EH (cell line): Measurements from ENCODE around the gene DLG2.

Experiments used
- DNase-seq: peaks from one replicate; pipeline ENCODE4 v3.0.0-alpha.2; 2015; ENCODE audit warnings: low read depth

The DLG2 gene

GRCh38 chr11:84660257-84660977, 966.7 kb downstream of the DLG2 start:
- DNase-seq = no peak

- no peak for DNase-seq
These were observed 971.4 kb downstream of the DLG2 start for GRCh38 chr11:84655712-84656111.

GRCh38 chr11:84648471-84648870, 978.7 kb downstream of the DLG2 start:
- DNase-seq = no peak

GRCh38 chr11:84645988-84646694, 981.0 kb downstream of the DLG2 start:
- no peak for DNase-seq

GRCh38 chr11:84642500-84642899, 984.6 kb downstream of the DLG2 start:
- no peak for DNase-seq

GRCh38 chr11:84634309-84634708, 992.8 kb downstream of the DLG2 start:
- DNase-seq = no peak

- no peak for DNase-seq
These were observed 998.1 kb downstream of the DLG2 start for GRCh38 chr11:84628871-84629620.

GRCh38 chr11:84626256-84626655, 1000.9 kb downstream of the DLG2 start:
- no peak for DNase-seq

GRCh38 chr11:84612645-84613044, 1014.5 kb downstream of the DLG2 start:
- DNase-seq = no peak

GRCh38 chr11:84608837-84609196, 1018.3 kb downstream of the DLG2 start:
- no peak for DNase-seq

GRCh38 chr11:84607975-84608836, 1018.9 kb downstream of the DLG2 start:
- DNase-seq = no peak

GRCh38 chr11:84594602-84595001, 1032.5 kb downstream of the DLG2 start:
- no peak for DNase-seq

GRCh38 chr11:84590106-84590505, 1037.0 kb downstream of the DLG2 start:
- no peak for DNase-seq

GRCh38 chr11:84588131-84588829, 1038.9 kb downstream of the DLG2 start:
- no peak for DNase-seq

GRCh38 chr11:84583106-84583505, 1044.0 kb downstream of the DLG2 start:
- DNase-seq = no peak

- DNase-seq = no peak
These were observed 1046.1 kb downstream of the DLG2 start for GRCh38 chr11:84581083-84581482.

- DNase-seq = no peak
These were observed 1046.7 kb downstream of the DLG2 start for GRCh38 chr11:84580428-84580827.

GRCh38 chr11:84573868-84574267, 1053.3 kb downstream of the DLG2 start:
- DNase-seq = no peak

GRCh38 chr11:84566671-84567070, 1060.5 kb downstream of the DLG2 start:
- DNase-seq = no peak

- DNase-seq = no peak
These were observed 1062.3 kb downstream of the DLG2 start for GRCh38 chr11:84564867-84565184.

GRCh38 chr11:84564180-84564866, 1062.8 kb downstream of the DLG2 start:
- DNase-seq = peak; percentile 41
